Kidney (tissue), 14 donors: ENCODE measurements around the gene SF3A1. TPM values are rescaled to one million over a fixed set of nuclear protein-coding genes. Genes with fewer than 3 reads are reported as not detected.
"Not testable (repeated sequence)": the region's sequence is repeated elsewhere in the genome, so short reads cannot be mapped to it uniquely, and the experiment has no call there.

Experiments
- DNase-seq, 5 donors: peaks; one replicate each; pipeline ENCODE4 v3.0.0-alpha.2; 2013 to 2020
- FAIRE-seq: peaks from 2 replicates; lab custom pipeline; 2012; peaks lifted over from hg19 to GRCh38; lab: Jason Lieb, UNC
- H3K27ac ChIP-seq, 2 donors: one replicate each; pipeline ENCODE4 v1.7.0; 2013; ENCODE audit warnings: low read depth in 2 of 2, low read length in 2 of 2, inconsistent platforms in 1 of 2
- H3K27me3 ChIP-seq: one replicate; pipeline ENCODE4 v1.7.1; 2013; ENCODE audit warnings: low read length, inconsistent platforms; ENCODE audit not compliant: control insufficient read depth, insufficient read depth
- H3K36me3 ChIP-seq, 3 donors: one replicate each; pipeline versions ENCODE4 v1.7.0 to v1.7.1; 2013; ENCODE audit warnings: low read length in 3 of 3, control low read depth in 1 of 3, inconsistent platforms in 1 of 3; ENCODE audit not compliant: insufficient read depth in 3 of 3, control insufficient read depth in 2 of 3
- H3K4me1 ChIP-seq, 3 donors: one replicate each; pipeline versions ENCODE4 v1.7.0 to v1.7.1; 2013; ENCODE audit warnings: low read length in 3 of 3, inconsistent platforms in 1 of 3, low read depth in 1 of 3; ENCODE audit not compliant: control insufficient read depth in 2 of 3, insufficient read depth in 2 of 3
- H3K4me3 ChIP-seq, 3 donors: one replicate each; pipeline versions ENCODE4 v1.7.0 to v1.8.1; 2013; ENCODE audit warnings: low read length in 3 of 3, control low read depth in 1 of 3, inconsistent platforms in 1 of 3
- H3K9ac ChIP-seq, 3 donors: one replicate each; pipeline versions ENCODE4 v1.7.0 to v1.7.1; 2013; ENCODE audit warnings: low read length in 3 of 3, control low read depth in 1 of 3, inconsistent platforms in 1 of 3
- H3K9me3 ChIP-seq, 3 donors: one replicate each; pipeline versions ENCODE4 v1.7.0 to v1.7.1; 2013; ENCODE audit warnings: low read length in 3 of 3, control low read depth in 1 of 3, inconsistent platforms in 1 of 3; ENCODE audit not compliant: control insufficient read depth in 2 of 3, insufficient read depth in 1 of 3
- intact Hi-C: fragments of 100-400 bp; cut with DNase I; formaldehyde crosslinking; loops from one replicate; pipeline ENCODE4 v1.11.1; 2022
- polyA plus RNA-seq: library from polyadenylated mRNA; stranded (reverse); fragments of 350-450 nt; fragmentation: Illumina TruSeq; extraction: RNeasy Lipid Tissue Mini Kit (QIAGEN cat#74804); gene quantifications from one replicate; pipeline ENCODE4 v1.2.3, GENCODE V29; 2014; ENCODE audit warnings: low read depth, low replicate concordance; ENCODE audit not compliant: insufficient read depth
- total RNA-seq: library from RNA; stranded (reverse); fragmentation: NEBNext Ultra II Directional; extraction: Animal tissue kit (Norgen Biotek cat#: 25700); gene quantifications from one replicate; pipeline ENCODE4 v1.2.1, GENCODE V29; 2021
- TF ChIP-seq, protein P1 (sequence below): IDR thresholded peaks from 3 replicates; pipeline ENCODE4 v1.5.1; 2012; ENCODE audit warnings: mild to moderate bottlenecking, moderate library complexity, borderline replicate concordance; ENCODE audit not compliant: insufficient read depth; ENCODE audit errors: extremely low read depth
- donor health status: control.
- donor health status: control.
- donor health status: control.
- donor health status: control.
- donor health status: control.
- donor health status: DM: yes; HTN: yes; CAD: no.
- donor health status: Normal renal cell carcinoma (clear cell type).

The SF3A1 gene
- total and polyA plus RNA-seq, 2 donors from 2014 or later: 23.7 to 179 TPM

- Histone ChIP-seq H3K27ac (no peak overlapping the region), H3K4me1 (no peaks in the 10 kb centered on the region), H3K9me3 (no peaks in the 10 kb centered on the region), H3K36me3 (peaks cover 0 to 17% (median 8%) of the 10 kb centered on the region in 3 donors), H3K4me3 (no peak overlapping the region), H3K27me3 (no peaks in the 10 kb centered on the region), H3K9ac (no peak overlapping the region)
- no peak for FAIRE-seq
- intact Hi-C loops: no loop called here
- DNase-seq: no peak
- TF ChIP-seq, protein P1, sequence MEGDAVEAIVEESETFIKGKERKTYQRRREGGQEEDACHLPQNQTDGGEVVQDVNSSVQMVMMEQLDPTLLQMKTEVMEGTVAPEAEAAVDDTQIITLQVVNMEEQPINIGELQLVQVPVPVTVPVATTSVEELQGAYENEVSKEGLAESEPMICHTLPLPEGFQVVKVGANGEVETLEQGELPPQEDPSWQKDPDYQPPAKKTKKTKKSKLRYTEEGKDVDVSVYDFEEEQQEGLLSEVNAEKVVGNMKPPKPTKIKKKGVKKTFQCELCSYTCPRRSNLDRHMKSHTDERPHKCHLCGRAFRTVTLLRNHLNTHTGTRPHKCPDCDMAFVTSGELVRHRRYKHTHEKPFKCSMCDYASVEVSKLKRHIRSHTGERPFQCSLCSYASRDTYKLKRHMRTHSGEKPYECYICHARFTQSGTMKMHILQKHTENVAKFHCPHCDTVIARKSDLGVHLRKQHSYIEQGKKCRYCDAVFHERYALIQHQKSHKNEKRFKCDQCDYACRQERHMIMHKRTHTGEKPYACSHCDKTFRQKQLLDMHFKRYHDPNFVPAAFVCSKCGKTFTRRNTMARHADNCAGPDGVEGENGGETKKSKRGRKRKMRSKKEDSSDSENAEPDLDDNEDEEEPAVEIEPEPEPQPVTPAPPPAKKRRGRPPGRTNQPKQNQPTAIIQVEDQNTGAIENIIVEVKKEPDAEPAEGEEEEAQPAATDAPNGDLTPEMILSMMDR: no peak
These were observed 49.0 kb upstream of the SF3A1 start for GRCh38 chr22:30405731-30406130.

GRCh38 chr22:30404307-30404706 lies 47.6 kb upstream of the SF3A1 start:
- TF ChIP-seq, protein P1: no peak
- H3K36me3 ChIP-seq: peaks cover 0 to 11% (median 8%) of the 10 kb centered on the region in 3 donors
- intact Hi-C loops: no loop called here
- no peaks in the 10 kb centered on the region for H3K4me1 ChIP-seq
- no peak for FAIRE-seq
- no peak overlapping the region for H3K4me3 ChIP-seq
- no peaks in the 10 kb centered on the region for H3K9me3 ChIP-seq
- DNase-seq: no peak
- H3K9ac ChIP-seq: no peak overlapping the region
- H3K27me3 ChIP-seq: no peaks in the 10 kb centered on the region
- no peak overlapping the region for H3K27ac ChIP-seq

DNA sequence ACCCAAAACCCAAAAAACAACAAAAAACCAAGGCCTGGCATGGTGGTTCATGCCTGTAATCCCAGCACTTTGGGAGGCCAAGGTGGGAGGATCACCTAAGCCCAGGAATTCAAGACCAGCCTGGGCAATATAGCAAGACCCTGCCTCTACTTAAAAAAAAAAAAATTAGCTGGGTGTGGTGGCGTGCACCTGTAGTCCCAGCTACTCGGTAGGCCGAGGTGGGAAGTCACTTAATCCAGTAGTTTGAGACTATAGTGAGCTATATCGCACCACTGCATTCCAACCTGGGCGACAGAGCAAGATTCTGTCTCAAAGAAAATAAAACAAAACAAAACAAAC lies 46.0 kb upstream of the SF3A1 start:
- intact Hi-C loops, H3K9ac ChIP-seq, FAIRE-seq, H3K36me3 ChIP-seq, H3K4me1 ChIP-seq, H3K27me3 ChIP-seq, H3K9me3 ChIP-seq, H3K27ac ChIP-seq, DNase-seq, H3K4me3 ChIP-seq: not testable (repeated sequence)

- no peak for DNase-seq
- no peak for FAIRE-seq
These were observed 45.5 kb upstream of the SF3A1 start for GRCh38 chr22:30402028-30402765.

GRCh38 chr22:30401024-30401423 lies 44.3 kb upstream of the SF3A1 start:
- H3K27me3 ChIP-seq, H3K27ac ChIP-seq, H3K9ac ChIP-seq, intact Hi-C loops, H3K9me3 ChIP-seq, FAIRE-seq, H3K36me3 ChIP-seq, DNase-seq, H3K4me3 ChIP-seq: not testable (repeated sequence)
- H3K4me1 ChIP-seq: peaks cover 0 to 14% (median 9%) of the 10 kb centered on the region in 3 donors

More at GRCh38 chr22:30402028-30402765, 45.5 kb upstream of the SF3A1 start:
- Histone ChIP-seq H3K4me3 (no peak overlapping the region), H3K36me3 (peaks cover 0 to 7% (median 3%) of the 10 kb centered on the region in 3 donors), H3K27ac (no peak overlapping the region), H3K9ac (no peak overlapping the region), H3K4me1 (peaks cover 0 to 11% (median 5%) of the 10 kb centered on the region in 3 donors), H3K27me3 (no peaks in the 10 kb centered on the region), H3K9me3 (no peaks in the 10 kb centered on the region)
- TF ChIP-seq, protein P1: no peak
- intact Hi-C loops: no loop called here
